HG03280 (cell line): ENCODE results near the gene TFAP2C.
"Not testable (repeated sequence)": the region's sequence is repeated elsewhere in the genome, so short reads cannot be mapped to it uniquely, and the experiment has no call there.

Source experiments
- ATAC-seq: cut with Tn5 transposase; IDR thresholded peaks from one replicate; pipeline ENCODE4 v1.9.1; 2021; ENCODE audit warnings: mild to moderate bottlenecking, moderate library complexity; ENCODE audit not compliant: unreplicated experiment

TFAP2C gene

GRCh38 chr20:56637576-56637975 is 8.5 kb downstream of the TFAP2C start:
- no peak for ATAC-seq

DNA sequence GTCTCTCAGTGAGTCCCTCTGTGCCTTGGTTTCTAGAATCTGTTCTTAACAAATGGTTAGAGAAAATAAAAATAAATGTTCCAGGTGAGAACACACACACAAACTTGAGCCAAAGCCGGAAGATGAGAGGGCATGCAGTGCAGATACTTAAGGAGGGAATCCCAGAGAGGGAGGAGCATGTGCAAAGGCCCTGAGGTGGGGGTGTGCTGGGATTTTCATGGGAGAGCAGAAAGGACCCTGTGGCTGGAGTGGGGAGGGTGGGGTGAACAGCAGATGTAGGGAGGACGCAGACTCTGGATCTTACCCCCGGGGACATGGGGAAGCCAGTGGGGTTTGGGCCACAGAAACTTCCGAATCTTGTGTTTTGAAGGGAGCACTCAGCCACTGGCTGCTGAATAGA is 17.5 kb downstream of the TFAP2C start:
- no peak for ATAC-seq

GRCh38 chr20:56653211-56653610 is 24.1 kb downstream of the TFAP2C start:
- no peak for ATAC-seq

- ATAC-seq, result no peak
Observed at GRCh38 chr20:56656632-56657031, 27.5 kb downstream of the TFAP2C start.

DNA sequence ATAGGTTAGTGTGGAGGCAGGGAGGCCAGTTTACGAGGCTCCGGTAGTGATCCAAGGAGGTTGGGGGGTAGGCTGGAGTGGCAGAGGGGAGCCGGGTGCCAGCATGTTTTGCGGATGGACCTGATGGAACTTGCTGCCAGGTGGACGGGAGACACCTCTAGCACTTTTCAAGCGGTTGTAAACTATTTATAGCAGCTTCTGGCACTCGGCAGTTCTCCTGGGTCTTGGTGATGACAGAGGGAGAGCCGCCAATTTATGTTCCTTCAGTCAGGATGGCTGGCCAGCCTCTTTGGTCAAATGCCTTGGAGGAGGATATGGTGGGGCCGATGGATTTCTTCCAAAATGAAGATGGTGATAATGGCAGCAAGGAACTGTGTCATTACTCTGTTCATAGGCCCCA is 28.8 kb downstream of the TFAP2C start:
- ATAC-seq, result no peak

DNA sequence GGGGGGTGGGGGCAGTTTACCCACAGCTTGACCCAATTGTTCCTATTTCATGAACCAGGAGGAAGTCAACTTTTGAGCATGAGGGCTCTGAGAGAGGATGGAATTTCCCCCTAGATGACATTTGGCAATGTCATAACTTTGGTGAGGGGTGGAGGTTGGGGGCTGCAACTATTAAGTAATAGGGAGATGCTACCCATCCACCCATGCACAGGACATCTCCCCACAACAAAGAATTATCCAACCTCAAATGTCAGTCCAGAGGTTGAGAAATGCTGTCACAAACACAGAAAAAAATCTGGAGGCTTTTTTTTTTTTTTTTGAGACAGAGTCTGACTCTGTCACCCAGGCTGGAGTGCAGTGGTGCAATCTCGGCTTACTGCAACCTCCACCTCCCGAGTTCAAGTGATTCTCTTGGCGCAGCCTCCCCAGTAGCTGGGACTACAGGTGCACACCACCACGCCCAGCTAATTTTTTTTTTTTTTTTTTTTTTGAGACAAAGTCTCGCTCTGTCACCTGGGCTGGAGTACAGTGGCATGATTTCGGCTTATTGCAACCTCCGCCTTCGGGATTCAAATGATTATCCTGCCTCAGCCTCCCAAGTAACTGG is 29.3 kb downstream of the TFAP2C start:
- not testable (repeated sequence) for ATAC-seq

DNA sequence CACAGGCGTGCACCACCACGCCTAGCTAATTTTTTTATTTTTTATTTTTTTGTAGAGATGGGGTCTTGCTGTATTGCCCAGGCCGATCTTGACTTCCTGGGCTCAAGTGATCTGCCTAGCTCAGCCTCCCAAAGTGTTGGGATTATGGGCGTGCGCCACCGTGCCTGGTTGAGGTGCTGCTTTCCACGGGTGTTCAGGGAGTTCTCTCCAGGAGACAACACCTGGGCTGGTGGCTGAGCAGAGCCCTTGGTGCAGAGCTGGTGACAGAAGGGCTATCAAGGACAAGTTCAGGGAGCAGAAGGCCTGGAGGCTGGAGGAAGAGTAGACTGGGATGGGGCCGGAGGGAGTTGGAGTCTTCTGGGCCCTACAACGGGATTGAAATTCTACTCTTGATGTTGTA is 34.6 kb downstream of the TFAP2C start:
- ATAC-seq, result no peak

- no peak for ATAC-seq
Observed at GRCh38 chr20:56664796-56665195, 35.7 kb downstream of the TFAP2C start.

DNA sequence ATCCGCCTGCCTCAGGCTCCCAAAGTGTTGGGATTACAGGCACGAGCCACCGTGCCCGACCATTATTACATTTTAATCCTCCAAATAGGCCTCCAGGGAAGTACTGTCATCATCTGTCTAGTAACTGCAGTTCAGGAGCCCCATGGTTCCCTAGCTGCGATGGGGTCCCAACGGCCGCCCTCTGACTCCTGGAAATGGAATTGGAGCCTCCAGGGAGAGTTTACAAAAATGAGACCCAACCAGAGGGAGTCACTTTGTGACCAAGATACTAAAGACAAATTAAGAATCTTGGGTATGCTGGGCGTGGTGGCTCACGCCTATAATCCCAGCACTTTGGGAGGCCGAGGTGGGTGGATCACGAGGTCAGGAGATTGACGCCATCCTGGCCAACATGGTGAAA is 36.7 kb downstream of the TFAP2C start:
- ATAC-seq, result no peak

DNA sequence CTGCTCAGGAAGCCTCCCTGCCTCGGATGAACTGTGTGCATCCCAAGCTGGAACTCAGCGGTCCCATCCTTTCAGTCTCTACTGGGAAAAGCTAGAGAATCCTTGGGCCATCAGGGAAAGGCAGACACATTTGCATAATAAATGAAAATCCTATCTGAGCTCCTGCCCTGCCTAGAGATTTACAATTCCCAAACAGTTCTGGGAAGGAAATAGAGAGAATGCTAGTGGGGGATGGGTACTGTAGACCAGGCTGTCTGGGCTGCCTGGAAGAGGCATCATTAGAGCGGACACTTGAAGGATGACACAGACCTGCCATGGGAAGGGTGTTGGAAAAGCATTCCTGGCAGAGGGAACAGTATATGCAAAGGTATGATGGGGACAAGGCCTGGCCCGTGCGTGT is 44.3 kb downstream of the TFAP2C start:
- ATAC-seq, result no peak

DNA sequence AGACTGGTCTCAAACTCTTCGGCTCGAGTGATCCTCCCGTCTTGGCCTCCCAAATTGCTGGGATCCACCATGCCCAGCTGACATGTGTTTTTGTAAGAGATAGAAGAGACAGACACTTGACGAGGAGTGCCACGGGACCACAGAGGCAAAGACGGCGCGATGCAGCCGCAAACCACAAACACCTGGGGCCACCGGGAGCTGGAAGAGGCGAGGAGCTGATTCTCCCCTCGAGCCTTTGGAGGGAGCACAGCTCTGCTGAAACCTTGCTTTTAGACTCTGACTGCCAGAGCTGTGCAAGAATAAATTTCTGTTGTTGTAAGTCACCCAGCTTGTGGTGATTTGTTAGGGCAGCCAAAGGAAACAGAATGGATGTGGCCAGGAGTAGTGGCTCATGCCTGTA is 46.9 kb downstream of the TFAP2C start:
- no peak for ATAC-seq

- ATAC-seq, result no peak
Observed at GRCh38 chr20:56676679-56677078, 47.6 kb downstream of the TFAP2C start.

DNA sequence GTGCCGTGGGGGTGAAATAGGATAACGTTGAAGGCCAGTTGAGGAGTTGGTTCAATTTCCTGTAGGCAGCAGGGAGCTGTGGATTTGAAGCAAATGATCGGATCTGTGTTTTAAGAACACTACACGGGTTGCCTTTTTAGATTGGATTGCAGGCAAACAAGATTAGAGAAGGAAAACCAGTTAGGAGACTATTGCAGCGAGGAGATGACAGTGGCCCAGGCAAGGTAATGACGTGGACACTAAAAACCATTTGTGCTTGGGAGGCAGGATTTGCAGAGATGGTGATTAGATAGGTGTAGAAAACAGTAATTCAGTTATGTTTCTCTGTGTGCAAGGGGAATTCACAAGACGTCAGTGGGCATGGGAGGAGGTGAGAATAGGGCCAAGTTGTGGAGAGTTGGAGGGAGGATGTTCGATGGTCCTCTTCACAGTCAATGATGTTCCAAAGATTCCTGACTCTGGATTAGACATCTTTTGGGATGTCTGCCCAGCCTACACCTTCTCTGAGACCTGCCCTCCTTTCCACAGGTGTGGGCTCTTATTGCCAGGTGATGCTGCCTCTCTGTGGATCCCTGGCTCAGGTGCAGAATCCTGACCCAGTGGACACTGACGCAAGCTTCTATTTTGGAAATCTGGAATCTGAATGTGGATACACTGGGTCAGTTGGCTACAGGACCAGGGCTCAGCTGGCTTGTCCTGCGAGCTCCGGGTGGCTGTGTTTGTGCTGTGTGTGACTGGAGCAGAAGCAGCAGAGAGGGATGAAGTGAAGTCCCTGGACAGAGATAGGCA is 54.2 kb downstream of the TFAP2C start:
- ATAC-seq, result no peak

DNA sequence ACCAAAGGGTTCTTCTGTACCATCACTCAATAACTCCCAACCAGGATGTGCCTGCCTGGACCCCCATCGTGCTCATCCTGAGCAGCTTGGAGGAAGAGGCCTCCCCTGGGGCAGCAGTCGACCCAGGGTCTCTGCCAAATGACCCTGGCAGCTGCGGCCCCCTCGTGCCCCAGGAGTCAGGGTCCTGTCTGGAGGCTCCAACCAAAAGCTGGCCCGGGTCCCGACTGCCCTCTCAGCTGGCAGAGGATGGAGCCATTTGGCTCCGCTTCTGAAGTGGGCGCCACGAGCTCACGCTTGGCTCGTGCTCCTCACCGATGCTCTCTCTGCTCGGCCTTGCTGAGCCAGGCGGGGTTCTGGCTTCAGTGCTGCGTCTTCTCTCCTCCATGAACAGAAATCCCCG is 56.8 kb downstream of the TFAP2C start:
- no peak for ATAC-seq

- no peak for ATAC-seq
Observed at GRCh38 chr20:56687061-56687460, 58.0 kb downstream of the TFAP2C start.

GRCh38 chr20:56688106-56688505 is 59.0 kb downstream of the TFAP2C start:
- no peak for ATAC-seq
